Esophagus muscularis mucosa (tissue), 4 donors: ENCODE data around the gene MPC1.

Source experiments
- EP300 ChIP-seq: sonication (generic); formaldehyde crosslinking; IDR thresholded peaks from one replicate; pipeline ENCODE4 v1.6.1; 2017; ENCODE audit warnings: antibody characterized with exemption
- POLR2A ChIP-seq: fragments of 450-650 bp; IDR thresholded peaks from one replicate; pipeline ENCODE4 v1.6.1; 2017; ENCODE audit warnings: antibody characterized with exemption, moderate library complexity, mild to moderate bottlenecking, low read depth
- POLR2AphosphoS5 ChIP-seq, 2 donors: sonication (generic); formaldehyde crosslinking; IDR thresholded peaks; one replicate each; pipeline ENCODE4 v1.6.1; 2017; ENCODE audit warnings: antibody characterized with exemption in 2 of 2
- TF ChIP-seq, protein P1 (sequence below), 3 experiments: fragments of 200-600 bp in 2 of 3; fragments of 450-650 bp in 1 of 3; sonication (generic) in 2 of 3; IDR thresholded peaks; one replicate each; pipeline ENCODE4 v1.5.1; 2017 to 2019; ENCODE audit warnings: antibody characterized with exemption in 3 of 3, mild to moderate bottlenecking in 2 of 3, moderate library complexity in 1 of 3

DNA sequence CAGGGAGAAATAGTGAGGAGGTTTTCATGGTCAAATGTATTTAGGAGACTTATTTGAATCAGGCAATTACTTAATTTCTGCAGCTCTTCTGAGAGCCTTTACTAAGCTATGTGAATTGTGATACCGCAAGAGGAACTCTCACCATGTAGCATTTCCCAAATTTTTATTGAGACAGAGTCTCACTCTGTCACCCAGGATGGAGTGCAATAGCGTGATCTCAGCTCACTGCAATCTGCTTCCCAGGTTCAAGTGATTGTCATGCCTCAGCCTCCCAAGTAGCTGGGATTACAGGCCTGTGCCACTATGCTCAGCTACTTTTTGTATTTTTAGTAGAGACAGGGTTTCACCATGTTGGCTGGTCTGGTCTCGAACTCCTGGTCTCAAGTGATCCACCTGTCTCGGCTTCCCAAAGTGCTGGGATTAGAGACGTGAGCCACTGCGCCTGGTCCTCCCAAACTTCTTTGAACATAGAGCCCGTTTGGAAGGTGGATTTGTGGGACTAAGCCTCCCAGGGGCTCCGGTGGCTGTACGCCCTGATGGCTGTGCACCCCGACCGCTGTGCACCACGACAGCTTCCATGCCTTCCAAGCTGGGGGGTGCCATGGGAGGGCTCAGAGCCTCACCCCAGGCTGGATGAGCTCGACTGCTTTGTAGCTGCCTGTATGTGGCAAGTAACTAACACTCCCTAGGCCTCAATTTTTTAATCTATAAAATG is 5.7 kb upstream of the MPC1 start:
- TF ChIP-seq, protein P1, sequence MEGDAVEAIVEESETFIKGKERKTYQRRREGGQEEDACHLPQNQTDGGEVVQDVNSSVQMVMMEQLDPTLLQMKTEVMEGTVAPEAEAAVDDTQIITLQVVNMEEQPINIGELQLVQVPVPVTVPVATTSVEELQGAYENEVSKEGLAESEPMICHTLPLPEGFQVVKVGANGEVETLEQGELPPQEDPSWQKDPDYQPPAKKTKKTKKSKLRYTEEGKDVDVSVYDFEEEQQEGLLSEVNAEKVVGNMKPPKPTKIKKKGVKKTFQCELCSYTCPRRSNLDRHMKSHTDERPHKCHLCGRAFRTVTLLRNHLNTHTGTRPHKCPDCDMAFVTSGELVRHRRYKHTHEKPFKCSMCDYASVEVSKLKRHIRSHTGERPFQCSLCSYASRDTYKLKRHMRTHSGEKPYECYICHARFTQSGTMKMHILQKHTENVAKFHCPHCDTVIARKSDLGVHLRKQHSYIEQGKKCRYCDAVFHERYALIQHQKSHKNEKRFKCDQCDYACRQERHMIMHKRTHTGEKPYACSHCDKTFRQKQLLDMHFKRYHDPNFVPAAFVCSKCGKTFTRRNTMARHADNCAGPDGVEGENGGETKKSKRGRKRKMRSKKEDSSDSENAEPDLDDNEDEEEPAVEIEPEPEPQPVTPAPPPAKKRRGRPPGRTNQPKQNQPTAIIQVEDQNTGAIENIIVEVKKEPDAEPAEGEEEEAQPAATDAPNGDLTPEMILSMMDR (IDR thresholded peaks at IDR 0.05) = no peak
- TF ChIP-seq POLR2AphosphoS5 (IDR thresholded peaks at IDR 0.05) (no peak), POLR2A (no peak), EP300 (no peak)
